Stimulated activated CD4-positive, alpha-beta T cell treated with anti-CD3 and anti-CD28 coated beads, Interleukin-2, amount 100 ng/mL, for 4 hours (primary cell): ENCODE data around the gene NARS2.
A peak's percentile ranks its signal among the peaks of the same experiment; 100 is the strongest.

Source experiments
- DNase-seq: peaks from one replicate; pipeline ENCODE4 v3.0.0-alpha.2; 2020; ENCODE audit warnings: low read depth

The NARS2 gene

DNA sequence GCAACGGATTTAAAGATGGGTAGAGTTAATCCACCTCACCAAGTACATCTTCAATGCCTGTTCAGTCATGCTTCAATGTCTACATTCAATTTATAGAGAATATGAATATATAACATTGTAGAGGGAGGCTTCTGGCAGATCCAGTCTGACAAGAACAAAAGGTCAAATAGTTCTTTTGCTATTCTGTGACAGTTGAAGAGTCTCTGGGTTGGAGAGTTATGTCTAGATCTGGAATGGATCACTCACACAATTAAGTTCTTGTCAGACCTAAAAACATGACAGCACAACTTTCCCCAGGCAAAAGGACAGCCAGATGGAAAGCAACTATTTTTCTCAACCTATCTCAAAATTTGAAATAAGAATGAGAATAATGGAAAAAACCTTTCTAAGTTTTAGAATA, 141.7 kb downstream of the NARS2 start:
- no peak for DNase-seq

DNA sequence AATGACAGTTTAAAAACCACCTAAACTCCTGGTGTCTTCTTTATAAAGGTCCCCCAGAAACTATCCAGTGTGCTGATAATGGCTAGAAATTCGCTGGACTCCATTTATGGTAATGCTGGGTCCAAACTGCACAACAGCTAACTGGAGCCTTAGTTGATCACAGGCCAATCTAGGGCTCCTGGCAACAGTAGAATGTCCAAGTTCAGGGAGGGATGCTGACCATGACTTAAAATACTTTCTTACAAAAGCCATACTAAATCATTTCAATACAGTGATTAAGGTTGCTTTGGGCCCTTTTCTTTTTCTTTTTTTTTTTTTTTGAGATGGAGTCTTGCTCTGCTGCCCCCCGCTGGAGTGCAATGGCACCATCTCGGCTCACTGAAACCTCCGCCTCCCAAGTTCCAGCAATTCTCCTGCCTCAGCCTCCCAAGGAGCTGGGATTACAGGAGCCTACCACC, 142.6 kb downstream of the NARS2 start:
- no peak for DNase-seq

GRCh38 chr11:78429660-78430059, 145.0 kb downstream of the NARS2 start:
- no peak for DNase-seq

DNA sequence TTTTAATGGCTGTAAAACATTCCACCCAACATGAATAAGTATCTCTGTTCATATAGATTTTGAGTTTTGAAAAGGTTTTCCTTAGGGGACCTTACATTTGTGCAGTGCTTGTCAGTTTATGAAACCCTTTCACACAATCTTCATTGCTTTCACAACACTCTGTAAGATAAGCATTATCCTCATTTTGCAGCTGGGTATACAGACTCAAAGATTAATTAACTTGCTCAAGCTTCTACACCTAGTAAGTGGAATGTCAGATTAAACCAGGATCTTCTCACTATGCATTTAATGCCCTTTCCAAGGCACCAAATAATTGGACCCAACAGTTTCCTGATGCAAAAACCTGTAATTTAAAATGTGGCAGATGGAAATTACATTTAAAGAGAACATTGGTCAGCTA, 145.5 kb downstream of the NARS2 start:
- DNase-seq, result no peak

GRCh38 chr11:78428773-78429172, 145.9 kb downstream of the NARS2 start:
- no peak for DNase-seq

DNA sequence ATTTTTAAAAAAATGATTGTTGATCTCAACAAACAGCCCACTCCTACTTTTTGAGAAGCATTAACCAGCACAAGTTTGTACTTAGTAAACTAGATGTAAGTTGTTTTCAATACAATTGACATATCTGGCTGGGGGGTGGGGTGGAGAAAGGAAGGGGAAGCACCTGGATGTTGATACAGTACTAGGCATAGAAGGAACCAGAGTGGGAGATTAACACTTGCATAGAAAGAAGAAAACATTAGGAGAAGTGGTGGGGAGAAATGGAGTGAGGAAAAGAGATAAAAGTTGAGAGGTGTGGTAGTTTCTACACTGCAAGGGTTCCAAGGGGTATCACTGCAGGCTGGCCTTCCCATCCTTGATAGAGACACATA, 146.4 kb downstream of the NARS2 start:
- no peak for DNase-seq

DNA sequence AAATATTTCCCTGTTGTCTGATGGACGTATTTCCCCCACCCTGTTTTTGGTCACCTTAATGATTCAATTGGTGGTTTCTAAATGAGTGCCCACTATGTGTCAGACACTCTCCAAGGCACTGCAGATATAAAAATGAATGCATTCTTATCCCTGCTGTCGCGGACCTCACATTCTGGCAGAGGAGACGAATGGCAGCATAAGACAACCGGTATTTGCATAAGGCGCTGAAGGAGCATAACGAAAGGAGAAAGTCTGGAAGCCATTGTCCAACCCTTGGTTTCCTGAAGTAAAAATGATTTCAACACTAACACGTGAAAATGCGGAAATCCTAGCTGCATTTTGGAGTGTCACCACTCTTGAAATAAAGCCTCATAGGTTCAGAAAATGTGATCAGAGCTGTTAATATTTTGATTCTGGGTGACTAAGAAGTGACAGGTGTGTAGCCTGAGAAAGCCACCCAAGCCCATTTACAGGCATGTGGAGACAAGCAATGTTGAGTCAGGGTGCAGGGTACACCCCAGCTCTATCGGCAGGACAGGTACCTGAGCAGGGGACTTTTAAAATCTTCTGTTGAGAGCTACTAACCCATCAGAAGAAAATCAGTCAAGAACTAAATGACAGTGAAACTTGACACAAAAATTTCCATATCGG, 146.9 kb downstream of the NARS2 start:
- no peak for DNase-seq

GRCh38 chr11:78426845-78427244, 147.8 kb downstream of the NARS2 start:
- no peak for DNase-seq

DNA sequence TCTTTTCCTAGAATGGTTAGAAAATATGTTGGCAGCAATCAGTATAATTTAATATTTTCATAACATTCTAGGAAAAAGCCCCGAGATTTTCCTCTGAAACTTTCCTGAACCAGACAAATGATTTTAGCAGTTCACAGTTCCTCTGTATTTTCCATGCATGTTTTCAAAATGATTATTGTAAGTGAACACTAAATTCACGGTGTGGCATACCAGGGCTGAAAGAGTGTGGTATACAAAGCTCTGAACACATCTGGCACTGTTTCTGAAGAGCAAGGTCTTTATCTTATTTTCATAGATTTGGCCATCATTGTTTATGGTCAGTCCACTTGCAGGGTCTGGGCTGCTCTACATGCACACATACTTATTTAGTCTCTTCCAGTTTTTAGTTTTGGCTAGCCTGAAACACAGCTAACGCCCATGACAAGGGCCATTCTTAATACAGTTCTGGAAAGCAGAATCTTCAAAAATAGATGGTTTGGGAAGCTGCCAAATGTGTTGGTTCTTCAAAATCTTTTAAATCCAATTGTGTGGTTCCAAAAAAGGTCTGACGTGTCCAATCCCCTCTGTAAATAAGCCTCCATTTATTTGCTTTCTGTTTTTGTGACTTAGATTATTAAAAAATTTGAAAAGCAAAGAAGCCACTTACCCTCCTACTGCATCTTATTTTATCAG, 149.1 kb downstream of the NARS2 start:
- no peak for DNase-seq

DNA sequence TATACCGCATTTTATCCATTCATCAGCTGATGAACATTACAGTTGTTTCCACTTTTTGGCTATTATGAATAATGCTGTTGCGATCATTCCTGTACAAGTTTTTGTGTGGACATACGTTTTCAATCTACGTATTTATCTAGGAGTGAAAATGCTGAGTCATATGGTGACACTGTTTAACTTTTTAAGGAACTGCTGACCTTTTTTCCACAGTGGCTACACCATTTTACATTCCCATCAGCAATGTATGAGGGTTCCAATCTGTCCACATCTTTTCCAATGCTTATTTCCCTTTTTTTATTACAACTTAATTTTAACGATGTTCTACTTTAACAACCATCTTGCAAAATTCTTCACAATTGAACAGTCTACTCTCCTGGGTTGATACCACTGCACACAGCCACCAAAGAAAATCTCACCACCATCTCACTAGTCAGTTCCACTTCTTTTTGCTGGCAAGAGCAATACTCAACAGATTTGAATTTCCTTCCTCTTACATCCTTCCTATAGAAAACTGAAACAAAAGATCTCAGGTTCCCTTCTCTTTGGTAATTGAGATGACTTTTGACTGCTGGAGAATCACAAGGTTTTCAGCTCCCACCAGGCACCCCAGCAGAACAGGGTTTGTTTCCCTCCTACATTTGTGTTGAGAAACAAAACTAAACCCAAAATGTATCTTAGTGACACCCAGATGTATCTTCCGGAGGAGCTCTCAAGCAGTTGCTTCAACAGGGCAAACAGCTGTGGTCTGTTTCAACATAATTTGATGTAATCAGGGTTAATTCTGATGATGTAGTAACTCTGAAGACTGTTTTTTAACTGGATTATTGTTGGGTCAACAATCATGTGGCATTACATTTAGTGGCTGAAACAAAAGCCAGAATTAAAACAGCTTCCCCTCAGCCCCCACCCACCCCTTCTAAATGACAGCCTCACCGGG, 150.1 kb downstream of the NARS2 start:
- no peak for DNase-seq

DNA sequence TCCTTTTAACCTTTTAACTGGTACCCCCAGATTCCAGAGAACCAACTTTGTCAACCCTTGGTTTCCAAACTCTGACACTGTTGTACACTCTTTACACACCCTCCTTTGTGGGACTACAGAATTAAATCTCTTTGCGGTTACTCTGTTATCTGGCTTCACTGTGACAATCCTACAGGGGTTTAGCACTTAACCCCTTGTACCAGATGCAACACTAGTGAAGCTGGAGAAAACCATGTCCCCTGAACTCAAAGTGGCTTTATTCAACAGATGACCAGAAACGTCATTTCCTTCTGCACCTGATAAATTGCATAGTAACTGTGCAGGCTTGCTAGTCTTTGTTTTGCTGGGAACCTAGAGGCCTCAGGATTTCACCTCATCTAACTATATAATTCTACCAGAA, 151.4 kb downstream of the NARS2 start:
- no peak for DNase-seq

DNA sequence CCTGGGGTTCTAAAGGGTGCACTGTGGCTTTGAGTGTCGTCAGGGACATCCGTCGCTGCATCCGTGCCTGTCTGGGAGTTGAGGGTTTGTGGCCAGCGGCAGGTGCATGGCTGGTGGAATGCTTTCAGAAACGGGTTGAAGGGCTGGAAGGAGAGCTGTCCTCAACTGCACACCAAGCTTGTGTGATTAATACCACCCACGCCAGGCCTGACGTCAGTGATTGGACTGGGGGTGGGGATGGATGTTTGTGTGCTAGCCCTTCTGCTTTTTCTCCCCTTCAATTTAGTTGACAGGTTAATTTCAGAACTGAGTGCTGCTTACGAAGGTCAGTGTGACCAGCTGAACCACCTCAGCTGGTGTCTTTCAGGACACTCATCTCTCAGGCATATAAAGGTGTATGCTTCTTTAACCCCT, 153.9 kb downstream of the NARS2 start:
- DNase-seq, result peak; percentile 39

- DNase-seq, result no peak
Observed at GRCh38 chr11:78420255-78420764, 154.4 kb downstream of the NARS2 start.

GRCh38 chr11:78419327-78419726, 155.3 kb downstream of the NARS2 start:
- no peak for DNase-seq

- no peak for DNase-seq
Observed at GRCh38 chr11:78418584-78419211, 156.0 kb downstream of the NARS2 start.

- peak; percentile 59 for DNase-seq
Observed at GRCh38 chr11:78417888-78418583, 156.6 kb downstream of the NARS2 start.

DNA sequence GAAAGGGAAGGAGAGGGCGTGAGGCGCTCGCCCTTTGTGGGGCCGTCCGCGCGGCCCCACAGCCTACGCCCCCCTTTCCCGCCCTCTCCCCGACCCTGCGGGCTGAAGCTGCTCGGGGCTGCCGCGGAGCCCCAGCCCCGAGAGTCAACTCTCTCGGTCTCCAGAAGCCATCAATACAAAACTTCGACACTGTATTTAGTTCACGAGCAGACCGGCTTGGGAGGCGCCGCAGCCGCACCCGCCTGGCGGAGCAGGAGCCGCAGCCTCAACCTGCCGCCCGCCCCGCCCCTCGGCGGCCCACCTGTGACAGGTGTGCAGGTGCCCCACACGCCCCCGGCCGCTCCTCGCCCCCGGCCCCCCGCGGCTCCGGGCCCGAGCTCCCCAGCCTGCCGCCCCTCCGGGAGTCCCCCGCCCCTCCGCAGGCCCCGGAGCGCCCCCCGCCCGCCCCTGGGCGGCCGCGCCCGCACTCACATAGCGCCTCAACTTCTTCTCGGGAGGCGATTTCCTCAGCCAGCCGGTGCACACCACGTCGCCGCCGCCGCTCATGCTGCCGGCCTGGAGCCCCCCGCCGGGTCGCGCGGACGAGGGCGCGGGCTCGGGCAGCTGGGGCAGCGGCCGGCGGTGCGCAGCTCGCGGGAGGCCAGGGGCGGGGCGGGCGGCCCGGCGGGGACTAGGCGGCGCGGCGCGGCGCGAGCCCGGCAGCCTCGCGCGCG, 157.3 kb downstream of the NARS2 start, which contains the start of gene GAB2:
TSS of gene GAB2 (minus strand) at position 646 of the 713 bp plus-strand sequence. CDS start at position 546, 100 bp downstream.
- no peak for DNase-seq

GRCh38 chr11:78416285-78417174, 158.1 kb downstream of the NARS2 start:
- peak; percentile 71 for DNase-seq

- DNase-seq, result no peak
Observed at GRCh38 chr11:78415338-78415737, 159.3 kb downstream of the NARS2 start.
